ENCODE measurements around the gene DGKB. TPM values are rescaled to one million over a fixed set of nuclear protein-coding genes. Genes with fewer than 3 reads are reported as not detected.

Gene DGKB
- polyA plus RNA-seq, 1 experiment = 0.04 TPM

GRCh38 chr7:14905764-14906163 is 3.2 kb upstream of the DGKB start:
- TF ChIP-seq CTCF (IDR thresholded peaks at IDR 0.05; ENCODE audit: low read depth, low read length) = no peak
- no peak overlapping the region for H3K27ac ChIP-seq (ENCODE audit: low read depth, low read length)
- DNase-seq (ENCODE audit: low read depth, low spot score) = no peak
- no peaks in the 10 kb centered on the region for H3K9me3 ChIP-seq (ENCODE audit: control insufficient read depth, insufficient read depth, low read length)
- H3K27me3 ChIP-seq (ENCODE audit: control insufficient read depth, insufficient read depth, low read length) = no peaks in the 10 kb centered on the region
- H3K4me3 ChIP-seq (ENCODE audit: low read depth, low read length) = no peak overlapping the region
- ChIA-PET CTCF (no interaction called here), POLR2A (no interaction called here)

GRCh38 chr7:14900051-14900450 is 2.5 kb downstream of the DGKB start:
- Histone ChIP-seq H3K4me3 (ENCODE audit: low read depth, low read length) (no peak overlapping the region), H3K27ac (ENCODE audit: low read depth, low read length) (no peak overlapping the region), H3K9me3 (ENCODE audit: control insufficient read depth, insufficient read depth, low read length) (no peaks in the 10 kb centered on the region), H3K27me3 (ENCODE audit: control insufficient read depth, insufficient read depth, low read length) (no peaks in the 10 kb centered on the region)
- CTCF ChIA-PET = no interaction called here
- DNase-seq (ENCODE audit: low read depth, low spot score) = no peak
- TF ChIP-seq CTCF (IDR thresholded peaks at IDR 0.05; ENCODE audit: low read depth, low read length) = no peak
- POLR2A ChIA-PET = no interaction called here

- Histone ChIP-seq H3K4me3 (ENCODE audit: low read depth, low read length) (no peak overlapping the region), H3K27me3 (ENCODE audit: control insufficient read depth, insufficient read depth, low read length) (no peaks in the 10 kb centered on the region), H3K9me3 (ENCODE audit: control insufficient read depth, insufficient read depth, low read length) (no peaks in the 10 kb centered on the region), H3K27ac (ENCODE audit: low read depth, low read length) (no peak overlapping the region)
- no peak for TF ChIP-seq CTCF (IDR thresholded peaks at IDR 0.05; ENCODE audit: low read depth, low read length)
- ChIA-PET CTCF (no interaction called here), POLR2A (no interaction called here)
- no peak for DNase-seq (ENCODE audit: low read depth, low spot score)
Observed at GRCh38 chr7:14899030-14899429, 3.5 kb downstream of the DGKB start.

GRCh38 chr7:14896461-14896860 is 6.1 kb downstream of the DGKB start:
- H3K27me3 ChIP-seq (ENCODE audit: control insufficient read depth, insufficient read depth, low read length) = no peaks in the 10 kb centered on the region
- POLR2A ChIA-PET = no interaction called here
- no peaks in the 10 kb centered on the region for H3K9me3 ChIP-seq (ENCODE audit: control insufficient read depth, insufficient read depth, low read length)
- no peak overlapping the region for H3K27ac ChIP-seq (ENCODE audit: low read depth, low read length)
- CTCF ChIA-PET = no interaction called here
- TF ChIP-seq CTCF (IDR thresholded peaks at IDR 0.05; ENCODE audit: low read depth, low read length) = no peak
- no peak overlapping the region for H3K4me3 ChIP-seq (ENCODE audit: low read depth, low read length)
- no peak for DNase-seq (ENCODE audit: low read depth, low spot score)

GRCh38 chr7:14894826-14895225 is 7.7 kb downstream of the DGKB start:
- ChIA-PET CTCF (interaction anchor here (1.0 to 1.3 kb wide), 2 partner anchors 121 to 204 kb away, joined by 3 to 4 read pairs; no protein-coding TSS in a partner anchor), POLR2A (no interaction called here)

More at GRCh38 chr7:14894826-14895225, 7.7 kb downstream of the DGKB start:
- DNase-seq (ENCODE audit: low read depth, low spot score) = no peak
- H3K27me3 ChIP-seq (ENCODE audit: control insufficient read depth, insufficient read depth, low read length) = no peaks in the 10 kb centered on the region
- H3K4me3 ChIP-seq (ENCODE audit: low read depth, low read length) = no peak overlapping the region
- no peak for TF ChIP-seq CTCF (IDR thresholded peaks at IDR 0.05; ENCODE audit: low read depth, low read length)
- H3K27ac ChIP-seq (ENCODE audit: low read depth, low read length) = no peak overlapping the region
- no peaks in the 10 kb centered on the region for H3K9me3 ChIP-seq (ENCODE audit: control insufficient read depth, insufficient read depth, low read length)

Data from AG04450 (cell line).